ENCODE measurements around the gene SIGLEC7.

SIGLEC7 gene

DNA sequence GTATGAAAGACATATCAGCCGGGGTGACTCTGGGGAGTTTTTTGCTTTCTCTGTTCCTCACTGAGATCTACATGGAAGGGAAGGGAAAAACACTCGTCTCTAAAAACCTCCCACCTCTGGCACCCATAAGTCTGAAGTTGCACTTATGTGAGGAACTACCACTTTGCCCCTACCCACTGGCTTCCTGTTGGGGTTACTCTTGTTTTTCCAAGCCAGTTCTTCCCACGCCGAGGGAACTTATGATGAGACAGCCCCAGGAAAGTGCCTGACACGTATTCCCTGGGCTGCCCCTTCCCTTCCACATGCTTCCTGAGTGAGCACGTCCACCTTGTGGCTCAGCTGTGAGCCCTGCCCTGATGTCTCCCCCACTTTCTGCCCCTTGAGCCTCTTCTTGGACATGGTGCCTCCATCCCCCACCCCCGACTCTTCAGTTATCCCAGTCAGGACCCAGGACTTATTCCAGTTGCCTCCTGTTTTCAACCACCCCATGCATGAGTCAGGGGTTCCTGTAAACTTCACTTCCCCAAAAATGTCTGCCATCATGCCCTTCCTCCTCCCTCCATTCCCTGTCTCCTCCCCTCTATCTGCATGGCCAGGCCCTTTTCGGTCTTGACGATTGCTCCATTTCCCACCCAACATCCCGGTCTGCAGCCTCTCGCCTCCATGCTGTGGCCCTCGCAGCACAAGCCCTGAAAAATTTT lies 5.1 kb upstream of the SIGLEC7 start:
- H3K27ac ChIP-seq: no peak overlapping the region
- no peak for DNase-seq
- no peaks in the 10 kb centered on the region for H3K36me3 ChIP-seq
- H3K27me3 ChIP-seq (ENCODE audit: insufficient read depth, low read depth, severe bottlenecking): peaks cover 95% of the 10 kb centered on the region
- no peak overlapping the region for H3K4me3 ChIP-seq (ENCODE audit: low read depth, low read length)
- H3K9me3 ChIP-seq (ENCODE audit: severe bottlenecking): no peaks in the 10 kb centered on the region
- TF ChIP-seq CTCF (IDR thresholded peaks at IDR 0.05; ENCODE audit: low read depth, low read length): no peak

- no peaks in the 10 kb centered on the region for H3K36me3 ChIP-seq
- peaks cover 95% of the 10 kb centered on the region for H3K27me3 ChIP-seq (ENCODE audit: insufficient read depth, low read depth, severe bottlenecking)
- no peak overlapping the region for H3K4me3 ChIP-seq (ENCODE audit: low read depth, low read length)
- DNase-seq: no peak
- no peak overlapping the region for H3K27ac ChIP-seq
- TF ChIP-seq CTCF (IDR thresholded peaks at IDR 0.05; ENCODE audit: low read depth, low read length): no peak
- no peaks in the 10 kb centered on the region for H3K9me3 ChIP-seq (ENCODE audit: severe bottlenecking)
These were observed 4.2 kb upstream of the SIGLEC7 start for GRCh38 chr19:51137792-51138425.

- H3K4me3 ChIP-seq (ENCODE audit: low read depth, low read length): no peak overlapping the region
- no peak overlapping the region for H3K27ac ChIP-seq
- no peaks in the 10 kb centered on the region for H3K36me3 ChIP-seq
- peaks cover 92% of the 10 kb centered on the region for H3K27me3 ChIP-seq (ENCODE audit: insufficient read depth, low read depth, severe bottlenecking)
- no peak for TF ChIP-seq CTCF (IDR thresholded peaks at IDR 0.05; ENCODE audit: low read depth, low read length)
- H3K9me3 ChIP-seq (ENCODE audit: severe bottlenecking): no peaks in the 10 kb centered on the region
- DNase-seq: no peak
These were observed 3.5 kb upstream of the SIGLEC7 start for GRCh38 chr19:51138549-51138979.

GRCh38 chr19:51139299-51140014 lies 2.6 kb upstream of the SIGLEC7 start:
- H3K4me3 ChIP-seq (ENCODE audit: low read depth, low read length): no peak overlapping the region
- H3K27ac ChIP-seq: no peak overlapping the region
- no peaks in the 10 kb centered on the region for H3K9me3 ChIP-seq (ENCODE audit: severe bottlenecking)
- no peaks in the 10 kb centered on the region for H3K36me3 ChIP-seq
- H3K27me3 ChIP-seq (ENCODE audit: insufficient read depth, low read depth, severe bottlenecking): peaks cover 89% of the 10 kb centered on the region
- no peak for DNase-seq
- no peak for TF ChIP-seq CTCF (IDR thresholded peaks at IDR 0.05; ENCODE audit: low read depth, low read length)

DNA sequence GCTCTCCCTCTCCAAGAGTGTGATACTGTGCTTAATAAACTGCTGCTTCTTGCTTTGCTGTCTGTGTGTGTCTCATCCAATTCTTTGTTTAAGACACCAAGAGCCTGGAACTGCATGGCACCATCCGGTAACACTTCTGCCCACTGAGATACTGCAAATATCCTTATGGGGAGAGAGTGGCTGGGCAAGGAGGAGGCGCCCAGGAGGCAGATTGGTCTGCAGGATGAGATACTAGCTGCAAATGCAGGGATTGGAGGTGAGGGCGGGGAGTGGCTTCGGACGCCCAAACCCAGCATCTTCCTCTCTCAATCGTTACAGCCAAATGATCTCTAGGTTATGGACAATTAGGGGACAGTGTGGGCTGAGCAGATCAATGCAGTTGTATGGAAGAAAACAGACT lies 1.7 kb upstream of the SIGLEC7 start:
- Histone ChIP-seq H3K9me3 (ENCODE audit: severe bottlenecking) (no peaks in the 10 kb centered on the region), H3K27me3 (ENCODE audit: insufficient read depth, low read depth, severe bottlenecking) (peaks cover 86% of the 10 kb centered on the region), H3K36me3 (no peaks in the 10 kb centered on the region), H3K27ac (no peak overlapping the region), H3K4me3 (ENCODE audit: low read depth, low read length) (no peak overlapping the region)
- no peak for TF ChIP-seq CTCF (IDR thresholded peaks at IDR 0.05; ENCODE audit: low read depth, low read length)
- no peak for DNase-seq

Measured in WERI-Rb-1 (cell line).